Neuronal stem cell (in vitro differentiated cells): Measurements from ENCODE around the gene ZMIZ1.

ENCODE experiments used
- DNase-seq: peaks from one replicate; pipeline ENCODE4 v3.0.0-alpha.2; 2013; ENCODE audit warnings: low spot score
- H2AFZ ChIP-seq: one replicate; pipeline ENCODE4 v1.6.1; 2013; ENCODE audit warnings: mild to moderate bottlenecking, low read length, inconsistent platforms
- H2AK5ac ChIP-seq: 2 replicates; pipeline ENCODE4 v1.6.1; 2013; ENCODE audit warnings: low read depth, mild to moderate bottlenecking, inconsistent platforms, low read length, moderate library complexity, mixed read lengths
- H2BK120ac ChIP-seq: 2 replicates; pipeline ENCODE4 v1.6.1; 2013; ENCODE audit warnings: low read depth, mild to moderate bottlenecking, inconsistent platforms, low read length, moderate library complexity, mixed read lengths
- H2BK12ac ChIP-seq: one replicate; pipeline ENCODE4 v1.6.1; 2013; ENCODE audit warnings: low read length, inconsistent platforms
- H2BK15ac ChIP-seq: 2 replicates; pipeline ENCODE4 v1.6.1; 2013; ENCODE audit warnings: mild to moderate bottlenecking, low read length, inconsistent platforms, mixed read lengths
- H2BK5ac ChIP-seq: one replicate; pipeline ENCODE4 v1.6.1; 2013; ENCODE audit warnings: inconsistent platforms, mild to moderate bottlenecking, low read length, moderate library complexity
- H3K14ac ChIP-seq: one replicate; pipeline ENCODE4 v1.6.1; 2013; ENCODE audit warnings: low read length, inconsistent platforms
- H3K18ac ChIP-seq: 2 replicates; pipeline ENCODE4 v1.6.1; 2013; ENCODE audit warnings: low read length, inconsistent platforms
- H3K23ac ChIP-seq: 2 replicates; pipeline ENCODE4 v1.6.1; 2013; ENCODE audit warnings: low read depth, mild to moderate bottlenecking, mixed read lengths, low read length, inconsistent platforms; ENCODE audit not compliant: poor library complexity
- H3K27ac ChIP-seq: replicated peaks from 3 replicates; pipeline ENCODE4 v1.5.1; 2013; ENCODE audit warnings: low read length, inconsistent platforms
- H3K27me3 ChIP-seq, 3 experiments: 2 replicates each; pipeline ENCODE4 v1.6.1; 2013; ENCODE audit warnings: low read length in 3 of 3, mild to moderate bottlenecking in 2 of 3, inconsistent platforms in 1 of 3, low read depth in 1 of 3, mixed read lengths in 1 of 3, moderate library complexity in 1 of 3; ENCODE audit not compliant: control insufficient read depth in 3 of 3, insufficient read depth in 3 of 3
- H3K36me3 ChIP-seq, 2 donors: replicated peaks in 1 of 2; 2 replicates each; pipeline ENCODE4 v1.6.1; 2013; ENCODE audit warnings: low read length in 2 of 2; ENCODE audit not compliant: control insufficient read depth in 2 of 2, insufficient read depth in 2 of 2
- H3K4ac ChIP-seq: 2 replicates; pipeline ENCODE4 v1.6.1; 2013; ENCODE audit warnings: inconsistent platforms, mild to moderate bottlenecking, low read length, moderate library complexity
- H3K4me1 ChIP-seq, 2 donors: 1 replicate in 1 of 2; 2 replicates in 1 of 2; pipeline ENCODE4 v1.6.1; 2013; ENCODE audit warnings: low read length in 2 of 2, low read depth in 1 of 2; ENCODE audit not compliant: control insufficient read depth in 2 of 2, insufficient read depth in 1 of 2
- H3K4me2 ChIP-seq: one replicate; pipeline ENCODE4 v1.6.1; 2013; ENCODE audit warnings: mild to moderate bottlenecking, low read length, inconsistent platforms; ENCODE audit not compliant: insufficient read depth, poor library complexity, severe bottlenecking
- H3K4me3 ChIP-seq, 2 donors: 2 replicates each; pipeline ENCODE4 v1.5.1; 2013; ENCODE audit warnings: low read length in 2 of 2, mild to moderate bottlenecking in 2 of 2, inconsistent platforms in 1 of 2, moderate library complexity in 1 of 2
- H3K79me1 ChIP-seq: one replicate; pipeline ENCODE4 v1.6.1; 2013; ENCODE audit warnings: low read depth, mild to moderate bottlenecking, inconsistent platforms, low read length, moderate library complexity
- H3K9ac ChIP-seq: one replicate; pipeline ENCODE4 v1.6.1; 2013; ENCODE audit warnings: mild to moderate bottlenecking, low read depth, low read length, inconsistent platforms; ENCODE audit not compliant: poor library complexity
- H3K9me3 ChIP-seq, 2 donors: replicated peaks in 1 of 2; 2 replicates each; pipeline versions ENCODE3 to v1.6.1; 2013; ENCODE audit warnings: low read length in 2 of 2, mild to moderate bottlenecking in 2 of 2, inconsistent platforms in 1 of 2, low read depth in 1 of 2, mixed read lengths in 1 of 2, moderate library complexity in 1 of 2; ENCODE audit not compliant: control insufficient read depth in 2 of 2, insufficient read depth in 1 of 2
- H4K8ac ChIP-seq: one replicate; pipeline ENCODE4 v1.6.1; 2013; ENCODE audit warnings: low read depth, mild to moderate bottlenecking, inconsistent platforms, low read length, moderate library complexity
- H4K91ac ChIP-seq: one replicate; pipeline ENCODE4 v1.6.1; 2013; ENCODE audit warnings: low read length, low read depth, mild to moderate bottlenecking, inconsistent platforms; ENCODE audit not compliant: poor library complexity
- WGBS, 2 donors: extraction: QIAGEN DNeasy Blood & Tissue Kit; methylation state at CpG; one replicate each; pipeline ENCODE4 v1.1.7; 2013; ENCODE audit warnings: missing lambda C conversion rate in 2 of 2, mixed read lengths in 1 of 2; ENCODE audit not compliant: insufficient read length in 2 of 2, insufficient replicate concordance in 1 of 2; ENCODE audit errors: extremely low coverage in 2 of 2; 5-methylcytosine and 5-hydroxymethylcytosine counted together

Gene ZMIZ1

DNA sequence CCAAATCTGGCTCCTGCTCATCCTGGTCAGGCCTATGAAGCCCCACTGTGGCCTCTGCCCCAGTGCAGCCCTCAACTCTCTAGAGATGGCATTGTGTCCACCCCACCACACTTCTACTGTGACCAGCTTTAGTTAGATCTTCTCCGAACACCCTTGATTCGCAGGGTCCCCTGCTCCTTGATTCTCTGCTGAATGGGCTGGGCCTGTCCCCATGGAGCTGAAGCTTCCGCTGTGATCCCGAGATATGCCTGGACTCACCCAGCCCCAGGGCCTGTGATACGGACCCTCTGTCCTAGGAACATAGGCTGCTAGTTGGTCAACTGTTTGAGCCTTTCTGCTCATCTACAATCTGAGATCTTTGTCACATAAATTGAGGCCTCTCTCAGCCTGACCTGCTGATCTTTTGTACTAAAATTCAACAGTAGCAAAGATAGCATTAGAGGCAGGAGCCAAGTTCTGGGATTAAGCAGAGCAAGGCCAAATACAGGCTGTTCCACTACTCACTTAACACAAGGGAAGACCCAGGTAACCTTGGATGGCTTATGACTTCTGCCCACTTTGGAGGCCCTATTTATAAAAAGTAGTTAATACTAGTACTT lies 272.0 kb downstream of the ZMIZ1 start:
- no peak overlapping the region for H3K27ac ChIP-seq
- H3K4ac ChIP-seq: no peak overlapping the region
- H3K4me3 ChIP-seq: no peak overlapping the region
- no peak overlapping the region for H2BK120ac ChIP-seq
- H3K36me3 ChIP-seq: no peaks in the 10 kb centered on the region
- no peak overlapping the region for H3K9ac ChIP-seq
- H2AFZ ChIP-seq: no peak overlapping the region
- no peaks in the 10 kb centered on the region for H3K79me1 ChIP-seq
- no peak overlapping the region for H2BK12ac ChIP-seq
- H2BK15ac ChIP-seq: no peak overlapping the region
- peaks cover 0 to 6% of the 10 kb centered on the region in 2 donors for H3K4me1 ChIP-seq
- H4K91ac ChIP-seq: no peak overlapping the region
- DNase-seq: no peak
- H3K14ac ChIP-seq: no peak overlapping the region
- H3K23ac ChIP-seq: no peak overlapping the region
- no peak overlapping the region for H3K18ac ChIP-seq
- H4K8ac ChIP-seq: no peak overlapping the region
- H2BK5ac ChIP-seq: no peak overlapping the region
- H3K4me2 ChIP-seq: no peak overlapping the region
- WGBS, 2 donors: no CpG with 5 or more reads among the region's 5 CpGs
- H3K9me3 ChIP-seq: peaks cover 0 to 2% of the 10 kb centered on the region in 2 donors
- peaks cover 0 to 22% (median 0%) of the 10 kb centered on the region in 3 experiments for H3K27me3 ChIP-seq
- no peak overlapping the region for H2AK5ac ChIP-seq

GRCh38 chr10:79342295-79342761 lies 273.6 kb downstream of the ZMIZ1 start:
- Histone ChIP-seq H3K4me3 (no peak overlapping the region), H3K4me2 (no peak overlapping the region), H2AK5ac (peak overlapping the region; percentile 40)

DNA sequence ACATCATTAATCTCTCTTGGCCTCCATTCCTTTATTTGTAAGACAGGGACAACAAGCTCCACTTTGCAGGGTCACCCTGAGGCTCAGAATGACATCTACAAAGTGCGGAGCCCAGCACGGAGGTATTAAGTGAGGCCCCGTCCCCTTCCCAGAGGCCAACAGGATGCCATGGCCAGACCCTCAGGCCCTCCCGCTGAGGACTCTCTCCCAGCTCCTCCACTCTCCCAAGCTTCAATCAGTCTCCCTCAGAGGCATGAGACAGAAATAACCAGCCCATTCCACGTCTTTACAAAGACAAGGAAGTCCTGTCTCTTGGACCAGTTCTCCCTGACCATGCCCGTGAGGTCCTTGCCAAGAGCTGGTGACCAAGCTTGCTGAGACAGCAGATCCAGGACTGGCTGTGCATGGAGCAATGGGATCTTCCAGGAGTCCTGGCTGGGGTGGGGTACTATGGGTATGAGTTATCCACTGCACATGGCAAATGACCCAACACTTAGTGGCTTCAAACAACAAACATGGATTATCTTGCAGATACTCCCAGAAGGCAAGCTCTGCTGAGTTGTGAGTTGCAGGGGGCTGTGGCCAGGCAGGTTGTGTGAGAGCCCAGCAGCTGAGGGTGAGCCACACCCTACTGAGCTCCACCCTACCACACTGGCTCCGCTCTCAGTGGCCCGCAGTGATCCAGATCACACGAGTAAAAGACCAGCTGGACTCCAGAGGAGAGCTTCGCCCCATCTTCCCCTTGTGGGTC lies 274.2 kb downstream of the ZMIZ1 start:
- Histone ChIP-seq H3K4me2 (no peak overlapping the region), H2BK15ac (no peak overlapping the region), H3K27ac (no peak overlapping the region), H3K79me1 (peaks cover 3% of the 10 kb centered on the region), H4K8ac (no peak overlapping the region), H3K4ac (no peak overlapping the region), H3K36me3 (no peaks in the 10 kb centered on the region), H2AFZ (no peak overlapping the region), H2BK12ac (no peak overlapping the region), H3K14ac (no peak overlapping the region), H3K9me3 (no peaks in the 10 kb centered on the region), H3K4me1 (peaks cover 6 to 8% of the 10 kb centered on the region in 2 donors), H3K4me3 (no peak overlapping the region), H2AK5ac (no peak overlapping the region), H3K18ac (no peak overlapping the region), H2BK5ac (no peak overlapping the region), H4K91ac (no peak overlapping the region), H2BK120ac (no peak overlapping the region), H3K27me3 (peaks cover 0 to 22% (median 0%) of the 10 kb centered on the region in 3 experiments), H3K9ac (no peak overlapping the region), H3K23ac (no peak overlapping the region)
- WGBS, 2 donors: no CpG with 5 or more reads among the region's 10 CpGs
- no peak for DNase-seq

More at GRCh38 chr10:79342295-79342761, 273.6 kb downstream of the ZMIZ1 start:
- no peak overlapping the region for H3K14ac ChIP-seq
- no peak for DNase-seq
- no peak overlapping the region for H2BK15ac ChIP-seq
- no peak overlapping the region for H3K23ac ChIP-seq
- no peak overlapping the region for H2AFZ ChIP-seq
- H2BK5ac ChIP-seq: no peak overlapping the region
- no peaks in the 10 kb centered on the region for H3K79me1 ChIP-seq
- H3K27ac ChIP-seq: no peak overlapping the region
- no peak overlapping the region for H4K8ac ChIP-seq
- WGBS, 2 donors: no CpG with 5 or more reads among the region's 5 CpGs
- peaks cover 0 to 2% of the 10 kb centered on the region in 2 donors for H3K9me3 ChIP-seq
- H3K9ac ChIP-seq: no peak overlapping the region
- H3K18ac ChIP-seq: no peak overlapping the region
- no peaks in the 10 kb centered on the region for H3K36me3 ChIP-seq
- no peak overlapping the region for H3K4ac ChIP-seq
- no peak overlapping the region for H2BK120ac ChIP-seq
- H4K91ac ChIP-seq: no peak overlapping the region
- H2BK12ac ChIP-seq: no peak overlapping the region
- peaks cover 0 to 22% (median 0%) of the 10 kb centered on the region in 3 experiments for H3K27me3 ChIP-seq
- H3K4me1 ChIP-seq: peaks cover 5 to 6% of the 10 kb centered on the region in 2 donors

GRCh38 chr10:79344502-79345195 lies 275.9 kb downstream of the ZMIZ1 start:
- Histone ChIP-seq H3K23ac (no peak overlapping the region), H3K79me1 (peaks cover 6% of the 10 kb centered on the region), H3K36me3 (peaks cover 7 to 13% of the 10 kb centered on the region in 2 donors), H3K4me1 (peaks cover 14% of the 10 kb centered on the region in 2 donors), H2AK5ac (no peak overlapping the region), H3K27ac (no peak overlapping the region), H2BK5ac (no peak overlapping the region), H4K8ac (no peak overlapping the region), H4K91ac (no peak overlapping the region), H3K9me3 (no peaks in the 10 kb centered on the region), H3K27me3 (peaks cover 0 to 22% (median 0%) of the 10 kb centered on the region in 3 experiments), H3K9ac (no peak overlapping the region), H3K4ac (no peak overlapping the region), H3K4me3 (no peak overlapping the region), H3K18ac (no peak overlapping the region), H2BK12ac (no peak overlapping the region), H2AFZ (no peak overlapping the region), H3K4me2 (no peak overlapping the region), H3K14ac (no peak overlapping the region), H2BK120ac (no peak overlapping the region), H2BK15ac (peak overlapping the region; percentile 0)
- DNase-seq: no peak
- WGBS, 2 donors: no CpG with 5 or more reads among the region's 3 CpGs
